AG09319 (cell line): ENCODE measurements around the gene COL5A3.
A peak's percentile ranks its signal among the peaks of the same experiment; 100 is the strongest.

ENCODE experiments used
- DNase-seq: peaks from one replicate; pipeline ENCODE4 v3.0.0-alpha.2; 2010; ENCODE audit warnings: low read depth; ENCODE audit errors: extremely low read depth
- TF ChIP-seq, protein P1 (sequence below): IDR thresholded peaks from 2 replicates; pipeline ENCODE4 v1.5.1; 2011; ENCODE audit warnings: low read depth, mild to moderate bottlenecking, inconsistent platforms, low read length, moderate library complexity

Gene COL5A3

DNA sequence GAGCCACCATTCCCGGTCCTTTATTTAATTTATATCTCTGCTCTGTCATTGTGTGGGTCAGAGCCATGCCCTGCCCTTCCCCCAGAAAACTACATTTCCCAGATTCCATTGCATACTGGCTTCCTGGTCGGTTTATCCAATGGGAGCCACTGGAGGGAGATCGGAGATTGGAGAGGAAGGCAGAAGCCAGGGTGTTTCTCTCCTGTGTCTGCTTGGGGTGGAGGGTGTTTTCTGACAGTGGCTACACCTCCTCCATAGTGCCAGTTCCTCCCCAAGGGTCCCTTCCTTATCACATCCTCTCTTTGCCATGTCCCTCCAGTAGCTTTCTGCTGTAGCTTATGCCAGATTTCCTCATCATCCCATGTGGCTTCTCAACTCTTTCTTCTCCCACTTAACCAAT lies 93.0 kb downstream of the COL5A3 start:
- DNase-seq, result no peak
- TF ChIP-seq, protein P1, sequence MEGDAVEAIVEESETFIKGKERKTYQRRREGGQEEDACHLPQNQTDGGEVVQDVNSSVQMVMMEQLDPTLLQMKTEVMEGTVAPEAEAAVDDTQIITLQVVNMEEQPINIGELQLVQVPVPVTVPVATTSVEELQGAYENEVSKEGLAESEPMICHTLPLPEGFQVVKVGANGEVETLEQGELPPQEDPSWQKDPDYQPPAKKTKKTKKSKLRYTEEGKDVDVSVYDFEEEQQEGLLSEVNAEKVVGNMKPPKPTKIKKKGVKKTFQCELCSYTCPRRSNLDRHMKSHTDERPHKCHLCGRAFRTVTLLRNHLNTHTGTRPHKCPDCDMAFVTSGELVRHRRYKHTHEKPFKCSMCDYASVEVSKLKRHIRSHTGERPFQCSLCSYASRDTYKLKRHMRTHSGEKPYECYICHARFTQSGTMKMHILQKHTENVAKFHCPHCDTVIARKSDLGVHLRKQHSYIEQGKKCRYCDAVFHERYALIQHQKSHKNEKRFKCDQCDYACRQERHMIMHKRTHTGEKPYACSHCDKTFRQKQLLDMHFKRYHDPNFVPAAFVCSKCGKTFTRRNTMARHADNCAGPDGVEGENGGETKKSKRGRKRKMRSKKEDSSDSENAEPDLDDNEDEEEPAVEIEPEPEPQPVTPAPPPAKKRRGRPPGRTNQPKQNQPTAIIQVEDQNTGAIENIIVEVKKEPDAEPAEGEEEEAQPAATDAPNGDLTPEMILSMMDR, result no peak

DNA sequence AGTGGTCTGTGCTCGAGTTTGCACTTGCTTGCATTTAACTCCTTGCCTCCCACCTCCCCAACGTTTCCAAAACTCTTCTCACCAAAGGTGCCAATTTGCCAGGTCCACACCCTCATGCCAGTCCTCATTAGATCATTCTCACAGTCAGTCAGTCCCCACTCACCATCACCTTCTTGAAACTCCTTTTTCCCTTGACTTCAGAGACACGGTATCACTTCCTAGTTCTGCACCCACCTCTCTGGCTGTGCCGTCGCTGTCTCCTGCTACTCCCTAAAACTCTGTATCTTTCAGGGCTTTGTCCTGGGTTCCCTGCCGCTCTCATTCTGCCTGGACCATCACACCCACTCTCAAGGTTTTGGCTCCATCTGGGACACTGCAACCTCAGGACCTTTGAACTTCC lies 93.6 kb downstream of the COL5A3 start:
- no peak for DNase-seq

DNA sequence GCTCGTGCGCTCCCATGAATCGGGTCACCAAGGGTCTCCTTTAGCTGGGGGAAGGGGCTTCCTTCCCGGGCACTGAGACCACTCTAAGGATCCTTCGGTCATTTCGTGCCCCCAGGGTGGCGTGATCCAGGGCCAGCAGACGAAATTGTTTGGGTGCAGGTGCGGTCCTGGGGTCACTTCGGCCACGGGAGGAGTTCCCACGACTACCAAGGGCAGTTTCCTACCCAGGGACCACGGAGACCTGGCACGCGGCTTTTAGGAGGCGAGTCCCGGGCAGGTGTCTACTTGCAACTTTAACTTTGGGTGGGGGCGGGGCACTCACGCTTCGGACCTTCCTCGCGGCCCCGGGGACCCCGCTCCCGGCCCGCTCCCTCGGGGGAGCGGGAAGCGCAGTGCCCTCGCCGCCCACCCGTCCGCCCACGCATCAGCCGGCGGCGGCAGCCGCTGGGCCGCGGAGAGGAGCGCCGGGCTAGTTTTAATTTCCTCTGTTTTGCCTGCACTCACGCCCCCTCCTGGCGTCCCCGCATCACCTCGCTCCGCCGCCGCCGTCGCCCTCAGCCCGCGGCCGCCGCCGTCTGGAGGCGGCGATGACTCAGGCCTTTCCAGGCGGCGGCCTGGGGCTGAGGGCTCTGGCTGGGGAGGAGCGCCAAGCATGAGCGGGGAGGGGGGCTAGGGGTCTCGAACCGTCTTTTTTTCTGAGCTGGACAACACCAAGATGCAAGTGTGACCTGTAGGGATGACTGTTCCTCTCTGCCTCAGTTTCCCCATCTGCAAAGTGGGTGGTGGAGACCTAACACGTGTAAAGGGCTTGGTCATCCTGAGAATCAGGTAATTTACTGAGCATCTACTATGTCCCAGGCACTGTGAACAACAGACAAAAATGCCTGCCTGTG lies 95.7 kb downstream of the COL5A3 start:
- TF ChIP-seq, protein P1, result peak; percentile 32
- peak; percentile 40 for DNase-seq

More for the DNA sequence above, 93.6 kb downstream of the COL5A3 start:
- TF ChIP-seq, protein P1, result no peak

- no peak for DNase-seq
- TF ChIP-seq, protein P1, result no peak
Measured at GRCh38 chr19:9914001-9914314, 96.3 kb downstream of the COL5A3 start.

DNA sequence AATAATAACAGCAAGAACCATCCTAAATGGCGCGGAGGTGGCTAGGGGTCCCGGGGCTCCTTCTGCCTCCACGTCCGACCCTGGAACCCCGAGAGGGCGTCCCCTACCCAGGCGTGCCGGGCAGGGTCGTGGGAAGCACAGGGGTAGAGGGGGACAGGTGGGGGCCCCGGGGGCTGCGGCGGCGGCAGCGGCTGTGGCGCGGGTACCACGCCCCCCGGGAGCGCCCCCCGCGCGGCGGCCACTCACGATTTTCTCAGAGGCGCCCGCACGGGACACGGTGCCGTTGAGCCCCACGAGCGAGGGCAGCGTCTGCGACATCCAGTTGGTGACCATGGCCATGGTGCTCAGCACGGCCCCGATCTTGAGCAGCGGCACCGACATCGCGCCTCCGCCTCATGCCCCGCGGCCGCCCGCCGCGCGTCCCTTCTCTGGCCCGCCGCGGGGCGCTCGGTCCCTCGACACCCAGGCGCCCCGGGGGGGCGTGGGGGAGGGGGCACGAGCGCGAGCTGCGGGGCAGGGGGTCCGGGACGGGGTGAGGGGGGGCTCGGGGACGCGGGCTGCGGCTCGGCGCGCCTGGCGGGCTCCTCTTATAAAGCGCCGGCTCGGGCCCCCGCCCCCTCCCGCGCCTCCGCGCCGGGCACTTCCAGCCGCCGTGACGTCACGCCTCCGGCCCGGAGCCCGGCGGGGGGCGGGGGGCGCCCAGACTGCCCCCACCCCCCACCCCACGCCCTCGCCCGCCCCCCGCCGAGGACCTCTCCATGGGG lies 96.9 kb downstream of the COL5A3 start:
- no peak for DNase-seq
- TF ChIP-seq, protein P1, result no peak

GRCh38 chr19:9912551-9913236 lies 97.6 kb downstream of the COL5A3 start:
- DNase-seq, result no peak
- TF ChIP-seq, protein P1, result no peak
